HepG2 (cell line): Measurements from ENCODE around the gene ACOT13. TPM values are rescaled to one million over a fixed set of nuclear protein-coding genes. Genes with fewer than 3 reads are reported as not detected.

Source experiments
- ARNT2 ChIP-seq: sonication (generic); formaldehyde crosslinking; IDR thresholded peaks from 2 replicates; pipeline ENCODE4 v1.8.0; 2022; ENCODE audit warnings: mild to moderate bottlenecking, low read depth, missing genetic modification reagents, moderate library complexity
- FOSL1 ChIP-seq: sonication (generic); formaldehyde crosslinking; IDR thresholded peaks from 2 replicates; pipeline ENCODE4 v1.9.0; 2021; ENCODE audit warnings: missing genetic modification reagents, borderline replicate concordance
- FOXK2 ChIP-seq: fragments of 450-650 bp; IDR thresholded peaks from 2 replicates; pipeline ENCODE4 v1.6.1; 2016
- HHEX ChIP-seq: IDR thresholded peaks from 2 replicates; pipeline ENCODE4 v1.6.1; 2016; ENCODE audit warnings: control low read depth
- HIVEP1 ChIP-seq: sonication (generic); formaldehyde crosslinking; IDR thresholded peaks from 2 replicates; pipeline ENCODE4 v1.4.0; 2020; ENCODE audit warnings: mild to moderate bottlenecking, missing genetic modification reagents
- MEF2D ChIP-seq: sonication (generic); formaldehyde crosslinking; IDR thresholded peaks from 2 replicates; pipeline ENCODE4 v1.5.1; 2020; ENCODE audit warnings: mild to moderate bottlenecking, missing genetic modification reagents
- NFKB2 ChIP-seq: sonication (generic); formaldehyde crosslinking; IDR thresholded peaks from 2 replicates; pipeline ENCODE4 v1.4.0; 2020; ENCODE audit warnings: missing genetic modification reagents, borderline replicate concordance
- PAWR ChIP-seq: sonication (generic); formaldehyde crosslinking; IDR thresholded peaks from 2 replicates; pipeline ENCODE4 v1.4.0; 2020; ENCODE audit warnings: missing genetic modification reagents, mild to moderate bottlenecking, borderline replicate concordance
- SCMH1 ChIP-seq: sonication (generic); formaldehyde crosslinking; IDR thresholded peaks from 2 replicates; pipeline ENCODE4 v1.9.0; 2021; ENCODE audit warnings: missing genetic modification reagents, mild to moderate bottlenecking, borderline replicate concordance
- SMYD3 ChIP-seq: sonication (generic); formaldehyde crosslinking; IDR thresholded peaks from 2 replicates; pipeline ENCODE4 v1.8.1; 2023; ENCODE audit warnings: mild to moderate bottlenecking, missing genetic modification reagents
- XBP1 ChIP-seq: sonication (generic); formaldehyde crosslinking; IDR thresholded peaks from 2 replicates; pipeline ENCODE4 v1.5.0; 2020; ENCODE audit warnings: missing genetic modification reagents
- ZFP36L2 ChIP-seq: sonication (generic); formaldehyde crosslinking; IDR thresholded peaks from 2 replicates; pipeline ENCODE4 v1.4.0; 2020; ENCODE audit warnings: missing genetic modification reagents
- ZKSCAN5 ChIP-seq: sonication (generic); formaldehyde crosslinking; IDR thresholded peaks from 2 replicates; pipeline ENCODE4 v1.5.1; 2020; ENCODE audit warnings: mild to moderate bottlenecking, missing genetic modification reagents
- ZNF10 ChIP-seq: sonication (generic); formaldehyde crosslinking; IDR thresholded peaks from 2 replicates; pipeline ENCODE4 v1.4.0; 2020; ENCODE audit warnings: mild to moderate bottlenecking, low read depth, missing genetic modification reagents, borderline replicate concordance
- ZNF556 ChIP-seq: sonication (generic); formaldehyde crosslinking; IDR thresholded peaks from 2 replicates; pipeline ENCODE4 v1.4.0; 2020; ENCODE audit warnings: mild to moderate bottlenecking, missing genetic modification reagents, borderline replicate concordance
- ZNF749 ChIP-seq: sonication (generic); formaldehyde crosslinking; IDR thresholded peaks from 2 replicates; pipeline ENCODE4 v1.8.0; 2022; ENCODE audit warnings: mild to moderate bottlenecking, missing genetic modification reagents, moderate library complexity, borderline replicate concordance
- ZSCAN30 ChIP-seq: sonication (generic); formaldehyde crosslinking; IDR thresholded peaks from 2 replicates; pipeline ENCODE4 v1.5.0; 2020; ENCODE audit warnings: mild to moderate bottlenecking, missing genetic modification reagents
- polyA plus RNA-seq, 8 experiments: library from polyadenylated mRNA; depleted of rRNA in 3 of 8; stranded (reverse) in 7 of 8; unstranded in 1 of 8; fragments of >200 nt; fragmentation: Illumina TruSeq in 4 of 8; extraction: Trizol in 4 of 8; gene quantifications; 2 replicates each; pipeline versions ENCODE4 v1.2.1 to v1.2.3, GENCODE V29; 2011 to 2016; ENCODE audit warnings: low read depth in 4 of 8, missing spikeins in 1 of 8, mixed read lengths in 1 of 8; ENCODE audit not compliant: insufficient read depth in 1 of 8
- total RNA-seq, 5 experiments: library from RNA; depleted of rRNA; stranded (reverse); fragments of >200 nt; fragmentation: Illumina TruSeq; extraction: Trizol; gene quantifications; 2 replicates each; pipeline ENCODE4 v1.2.3, GENCODE V29; 2016; ENCODE audit warnings: low read depth in 1 of 5
- TF ChIP-seq, protein P1 (sequence below): sonication (generic); formaldehyde crosslinking; IDR thresholded peaks from 2 replicates; pipeline ENCODE4 v1.4.0; 2020; ENCODE audit warnings: missing genetic modification reagents, borderline replicate concordance
- TF ChIP-seq, protein P2 (sequence below): sonication (generic); formaldehyde crosslinking; IDR thresholded peaks from 2 replicates; pipeline ENCODE4 v1.8.1; 2023; ENCODE audit warnings: mild to moderate bottlenecking, missing genetic modification reagents, borderline replicate concordance
- TF ChIP-seq, protein P3 (sequence below): sonication (generic); formaldehyde crosslinking; conservative IDR thresholded peaks from 2 replicates; pipeline ENCODE4 v1.5.0; 2020; ENCODE audit warnings: missing genetic modification reagents
- TF ChIP-seq, protein P4 (sequence below): sonication (generic); formaldehyde crosslinking; conservative IDR thresholded peaks from 2 replicates; pipeline ENCODE4 v1.4.0; 2020; ENCODE audit warnings: missing genetic modification reagents
- TF ChIP-seq, protein P5 (sequence below): sonication (generic); formaldehyde crosslinking; IDR thresholded peaks from 2 replicates; pipeline ENCODE4 v1.8.0; 2022; ENCODE audit warnings: mild to moderate bottlenecking, missing genetic modification reagents, moderate library complexity

The ACOT13 gene
- total and polyA plus RNA-seq, 2 of the 13 experiments (the other 11 are each of a cell fraction or from before 2014, with no cell fraction given), result 31.5 to 45.1 TPM

DNA sequence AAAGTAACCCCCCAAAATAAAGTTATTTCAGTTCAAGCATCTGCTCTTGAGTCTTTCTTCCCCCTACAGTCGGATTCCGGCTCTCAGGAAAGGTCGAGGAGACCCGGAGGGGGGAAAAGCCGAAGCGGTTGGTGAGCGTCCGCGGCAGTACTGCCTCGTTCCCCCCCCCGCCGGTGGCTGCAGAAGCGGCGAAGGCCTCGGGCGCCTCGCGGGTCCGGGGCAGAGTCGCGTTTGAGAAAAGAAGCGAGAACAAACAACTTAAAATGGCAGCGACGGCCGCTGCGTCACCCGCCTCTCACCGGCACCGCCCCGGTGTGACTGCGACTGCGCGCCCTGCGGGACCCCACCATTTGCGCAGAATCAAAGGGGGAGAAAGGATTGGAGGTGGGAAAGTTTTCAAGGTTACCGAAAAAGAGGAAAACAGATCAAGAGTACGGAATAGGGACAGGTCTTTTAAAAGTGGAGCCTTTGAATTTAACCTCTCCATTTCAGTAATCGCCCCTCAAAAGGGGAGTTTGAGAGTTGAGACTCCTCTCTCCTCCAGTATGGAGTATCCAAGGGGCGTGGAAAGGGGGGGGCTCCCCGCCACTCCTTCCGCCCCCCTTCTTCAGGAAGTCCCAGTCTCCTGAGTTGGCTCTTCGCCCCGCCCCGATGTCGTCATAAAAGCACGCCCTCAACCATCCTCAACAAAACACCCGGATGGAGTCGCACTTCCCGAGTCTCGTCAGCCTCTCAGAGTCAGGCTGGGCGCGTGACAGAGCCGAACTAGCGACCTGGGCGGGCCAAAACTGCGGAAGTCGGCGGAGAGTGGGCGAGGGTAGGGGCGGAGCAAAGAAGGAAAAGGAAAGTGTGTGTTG is 54.0 kb downstream of the ACOT13 start (continued):
- TF ChIP-seq, protein P1, sequence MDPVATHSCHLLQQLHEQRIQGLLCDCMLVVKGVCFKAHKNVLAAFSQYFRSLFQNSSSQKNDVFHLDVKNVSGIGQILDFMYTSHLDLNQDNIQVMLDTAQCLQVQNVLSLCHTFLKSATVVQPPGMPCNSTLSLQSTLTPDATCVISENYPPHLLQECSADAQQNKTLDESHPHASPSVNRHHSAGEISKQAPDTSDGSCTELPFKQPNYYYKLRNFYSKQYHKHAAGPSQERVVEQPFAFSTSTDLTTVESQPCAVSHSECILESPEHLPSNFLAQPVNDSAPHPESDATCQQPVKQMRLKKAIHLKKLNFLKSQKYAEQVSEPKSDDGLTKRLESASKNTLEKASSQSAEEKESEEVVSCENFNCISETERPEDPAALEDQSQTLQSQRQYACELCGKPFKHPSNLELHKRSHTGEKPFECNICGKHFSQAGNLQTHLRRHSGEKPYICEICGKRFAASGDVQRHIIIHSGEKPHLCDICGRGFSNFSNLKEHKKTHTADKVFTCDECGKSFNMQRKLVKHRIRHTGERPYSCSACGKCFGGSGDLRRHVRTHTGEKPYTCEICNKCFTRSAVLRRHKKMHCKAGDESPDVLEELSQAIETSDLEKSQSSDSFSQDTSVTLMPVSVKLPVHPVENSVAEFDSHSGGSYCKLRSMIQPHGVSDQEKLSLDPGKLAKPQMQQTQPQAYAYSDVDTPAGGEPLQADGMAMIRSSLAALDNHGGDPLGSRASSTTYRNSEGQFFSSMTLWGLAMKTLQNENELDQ, result no peak
- TF ChIP-seq MEF2D (CRISPR knock-in tag), result no peak
- no peak for TF ChIP-seq SCMH1 (CRISPR knock-in tag)
- peak; percentile 100 for TF ChIP-seq FOXK2
- TF ChIP-seq ZSCAN30 (CRISPR knock-in tag), result no peak
- TF ChIP-seq ZKSCAN5 (CRISPR knock-in tag), result no peak
- TF ChIP-seq, protein P2, sequence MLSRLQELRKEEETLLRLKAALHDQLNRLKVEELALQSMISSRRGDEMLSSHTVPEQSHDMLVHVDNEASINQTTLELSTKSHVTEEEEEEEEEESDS, result no peak
- TF ChIP-seq, protein P3, sequence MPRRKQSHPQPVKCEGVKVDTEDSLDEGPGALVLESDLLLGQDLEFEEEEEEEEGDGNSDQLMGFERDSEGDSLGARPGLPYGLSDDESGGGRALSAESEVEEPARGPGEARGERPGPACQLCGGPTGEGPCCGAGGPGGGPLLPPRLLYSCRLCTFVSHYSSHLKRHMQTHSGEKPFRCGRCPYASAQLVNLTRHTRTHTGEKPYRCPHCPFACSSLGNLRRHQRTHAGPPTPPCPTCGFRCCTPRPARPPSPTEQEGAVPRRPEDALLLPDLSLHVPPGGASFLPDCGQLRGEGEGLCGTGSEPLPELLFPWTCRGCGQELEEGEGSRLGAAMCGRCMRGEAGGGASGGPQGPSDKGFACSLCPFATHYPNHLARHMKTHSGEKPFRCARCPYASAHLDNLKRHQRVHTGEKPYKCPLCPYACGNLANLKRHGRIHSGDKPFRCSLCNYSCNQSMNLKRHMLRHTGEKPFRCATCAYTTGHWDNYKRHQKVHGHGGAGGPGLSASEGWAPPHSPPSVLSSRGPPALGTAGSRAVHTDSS (CRISPR knock-in tag), result no peak
- TF ChIP-seq, protein P4, sequence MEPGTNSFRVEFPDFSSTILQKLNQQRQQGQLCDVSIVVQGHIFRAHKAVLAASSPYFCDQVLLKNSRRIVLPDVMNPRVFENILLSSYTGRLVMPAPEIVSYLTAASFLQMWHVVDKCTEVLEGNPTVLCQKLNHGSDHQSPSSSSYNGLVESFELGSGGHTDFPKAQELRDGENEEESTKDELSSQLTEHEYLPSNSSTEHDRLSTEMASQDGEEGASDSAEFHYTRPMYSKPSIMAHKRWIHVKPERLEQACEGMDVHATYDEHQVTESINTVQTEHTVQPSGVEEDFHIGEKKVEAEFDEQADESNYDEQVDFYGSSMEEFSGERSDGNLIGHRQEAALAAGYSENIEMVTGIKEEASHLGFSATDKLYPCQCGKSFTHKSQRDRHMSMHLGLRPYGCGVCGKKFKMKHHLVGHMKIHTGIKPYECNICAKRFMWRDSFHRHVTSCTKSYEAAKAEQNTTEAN (CRISPR knock-in tag), result peak; percentile 68; the same call in 1 of the 2 replicates
- peak; percentile 97; the same call in 1 of the 2 replicates for TF ChIP-seq NFKB2 (CRISPR knock-in tag)
- TF ChIP-seq ZFP36L2 (CRISPR knock-in tag), result no peak
- TF ChIP-seq ZNF10 (CRISPR knock-in tag), result no peak
- TF ChIP-seq ZNF556 (CRISPR knock-in tag), result no peak; the same call in 1 of the 2 replicates
- TF ChIP-seq, protein P5, sequence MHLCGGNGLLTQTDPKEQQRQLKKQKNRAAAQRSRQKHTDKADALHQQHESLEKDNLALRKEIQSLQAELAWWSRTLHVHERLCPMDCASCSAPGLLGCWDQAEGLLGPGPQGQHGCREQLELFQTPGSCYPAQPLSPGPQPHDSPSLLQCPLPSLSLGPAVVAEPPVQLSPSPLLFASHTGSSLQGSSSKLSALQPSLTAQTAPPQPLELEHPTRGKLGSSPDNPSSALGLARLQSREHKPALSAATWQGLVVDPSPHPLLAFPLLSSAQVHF, result no peak
- no peak for TF ChIP-seq SMYD3 (CRISPR knock-in tag)
- peak; percentile 67; the same call in 1 of the 2 replicates for TF ChIP-seq XBP1 (CRISPR knock-in tag)
- TF ChIP-seq PAWR (CRISPR knock-in tag), result no peak
- no peak; the same call in 1 of the 2 replicates for TF ChIP-seq HHEX (CRISPR knock-in tag)
- TF ChIP-seq ZNF749, result no peak
- TF ChIP-seq ARNT2, result peak; percentile 51
- TF ChIP-seq HIVEP1 (CRISPR knock-in tag), result no peak
- TF ChIP-seq FOSL1 (CRISPR knock-in tag), result no peak; the same call in 1 of the 2 replicates
